Brain microvascular endothelial cell (primary cell): Measurements from ENCODE around the gene SLC35D3.

Experiments used
- DNase-seq: peaks from one replicate; pipeline ENCODE4 v3.0.0-alpha.2; 2020
- H3K27ac ChIP-seq: fragments of 250-450 bp; sonication (Bioruptor Pico); 2 replicates; pipeline ENCODE4 v1.5.1; 2020; ENCODE audit warnings: mild to moderate bottlenecking, moderate library complexity
- H3K27me3 ChIP-seq: fragments of 250-450 bp; sonication (Bioruptor Pico); replicated peaks from 2 replicates; pipeline ENCODE4 v1.5.1; 2020; ENCODE audit warnings: mild to moderate bottlenecking
- H3K36me3 ChIP-seq: fragments of 250-450 bp; sonication (Bioruptor Pico); replicated peaks from 2 replicates; pipeline ENCODE4 v1.5.1; 2020; ENCODE audit warnings: mild to moderate bottlenecking
- H3K4me3 ChIP-seq: 2 replicates; pipeline ENCODE4 v1.5.1; 2011; ENCODE audit warnings: low read depth, mild to moderate bottlenecking, control low read depth, low read length, moderate library complexity
- CTCF ChIP-seq: IDR thresholded peaks from 2 replicates; pipeline ENCODE4 v1.5.1; 2011; ENCODE audit warnings: low read depth, mild to moderate bottlenecking, moderate library complexity, low read length, control low read depth, inconsistent platforms; ENCODE audit errors: missing control alignments
- in situ Hi-C: cut with HindIII; loops from 2 replicates; pipeline ENCODE4 v1.10.0; 2017; ENCODE audit warnings: low sequenced_read_pairs, low pct_ligation_motif_present

The SLC35D3 gene

GRCh38 chr6:136963259-136963658 lies 41.2 kb downstream of the SLC35D3 start:
- TF ChIP-seq CTCF, result no peak
- Histone ChIP-seq H3K27ac (no peak overlapping the region), H3K36me3 (no peaks in the 10 kb centered on the region), H3K4me3 (no peak overlapping the region), H3K27me3 (no peaks in the 10 kb centered on the region)
- no peak for DNase-seq
- in situ Hi-C loops, result no loop called here

GRCh38 chr6:136964398-136964797 lies 42.3 kb downstream of the SLC35D3 start:
- Histone ChIP-seq H3K27me3 (no peaks in the 10 kb centered on the region), H3K4me3 (no peak overlapping the region), H3K27ac (no peak overlapping the region), H3K36me3 (no peaks in the 10 kb centered on the region)
- no peak for TF ChIP-seq CTCF
- in situ Hi-C loops, result no loop called here
- DNase-seq, result no peak

DNA sequence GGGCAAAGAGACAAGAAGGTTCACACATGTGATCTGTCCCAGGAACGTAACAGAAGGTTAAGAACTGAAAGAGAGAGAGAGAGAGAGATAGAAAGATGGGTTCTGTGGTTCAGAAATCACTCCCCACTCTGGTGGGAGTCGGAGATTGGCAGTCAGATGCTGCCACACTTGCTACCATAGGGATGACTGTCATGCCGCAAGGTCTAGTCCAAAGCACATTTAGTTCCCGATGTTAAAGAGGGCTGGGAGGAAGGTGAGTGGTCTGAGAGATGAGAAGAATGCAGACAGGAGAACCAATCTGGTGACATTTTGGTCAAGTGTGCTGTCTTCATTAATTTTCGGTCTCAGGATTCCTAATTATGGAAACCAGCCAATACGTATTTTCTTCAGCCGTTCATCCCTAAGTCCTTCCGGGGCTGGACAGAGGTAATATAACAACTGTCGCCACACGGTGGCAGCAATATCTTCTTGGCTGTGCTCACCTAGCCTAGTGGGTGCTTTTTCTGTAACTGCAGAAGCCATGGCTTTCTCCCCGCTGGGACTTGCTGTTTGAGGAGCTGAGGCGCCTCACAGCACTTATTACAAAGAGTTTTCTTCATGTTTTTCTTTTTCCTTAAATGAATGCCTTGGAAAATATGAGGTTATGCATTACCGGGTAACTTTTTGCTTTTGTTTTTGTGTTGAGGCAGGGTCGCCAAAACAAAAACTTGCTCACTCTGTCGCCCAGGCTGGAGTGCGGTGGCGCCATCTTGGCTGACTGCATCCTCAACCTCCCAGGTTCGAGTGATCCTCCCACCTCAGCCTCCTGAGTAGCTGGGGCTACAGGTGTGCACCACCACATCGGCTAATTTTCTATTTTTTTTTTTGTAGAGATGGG lies 46.0 kb downstream of the SLC35D3 start:
- TF ChIP-seq CTCF, result peak; percentile 79
- DNase-seq, result peak; percentile 63
- in situ Hi-C loops, result no loop called here

GRCh38 chr6:136968837-136969236 lies 46.7 kb downstream of the SLC35D3 start:
- Histone ChIP-seq H3K27me3 (no peaks in the 10 kb centered on the region), H3K27ac (no peak overlapping the region), H3K36me3 (no peaks in the 10 kb centered on the region), H3K4me3 (no peak overlapping the region)
- DNase-seq, result no peak
- TF ChIP-seq CTCF, result no peak
- in situ Hi-C loops, result no loop called here

More for the DNA sequence above, 46.0 kb downstream of the SLC35D3 start:
- H3K4me3 ChIP-seq, result no peak overlapping the region
- H3K36me3 ChIP-seq, result no peaks in the 10 kb centered on the region
- no peak overlapping the region for H3K27ac ChIP-seq
- H3K27me3 ChIP-seq, result no peaks in the 10 kb centered on the region

- Histone ChIP-seq H3K36me3 (no peaks in the 10 kb centered on the region), H3K27me3 (no peaks in the 10 kb centered on the region), H3K27ac (no peak overlapping the region), H3K4me3 (no peak overlapping the region)
- TF ChIP-seq CTCF, result no peak
- in situ Hi-C loops, result no loop called here
- DNase-seq, result no peak
Measured at GRCh38 chr6:136969433-136969832, 47.3 kb downstream of the SLC35D3 start.
